Measurements from ENCODE around the gene P2RY8.
"Not testable (repeated sequence)": the region's sequence is repeated elsewhere in the genome, so short reads cannot be mapped to it uniquely, and the experiment has no call there.

The P2RY8 gene

GRCh38 chrX:1545776-1546408 is 8.9 kb upstream of the P2RY8 start:
- no peak for DNase-seq (ENCODE audit: low spot score)

GRCh38 chrX:1542994-1543725 is 6.2 kb upstream of the P2RY8 start:
- DNase-seq (ENCODE audit: low spot score): no peak

- DNase-seq (ENCODE audit: low spot score): not testable (repeated sequence)
Measured at GRCh38 chrX:1539146-1539545, 2.2 kb upstream of the P2RY8 start.

GRCh38 chrX:1537716-1538090 is 718 bp upstream of the P2RY8 start:
- DNase-seq (ENCODE audit: low spot score): not testable (repeated sequence)

GRCh38 chrX:1536712-1537030 is 314 bp downstream of the P2RY8 start:
- no peak for DNase-seq (ENCODE audit: low spot score)

GRCh38 chrX:1535241-1536041 is 1.5 kb downstream of the P2RY8 start:
- no peak for DNase-seq (ENCODE audit: low spot score)

- DNase-seq (ENCODE audit: low spot score): no peak
Measured at GRCh38 chrX:1534301-1535168, 2.5 kb downstream of the P2RY8 start.

- no peak for DNase-seq (ENCODE audit: low spot score)
Measured at GRCh38 chrX:1533058-1533457, 3.9 kb downstream of the P2RY8 start.

- DNase-seq (ENCODE audit: low spot score): no peak
Measured at GRCh38 chrX:1531096-1531890, 5.7 kb downstream of the P2RY8 start.

GRCh38 chrX:1529756-1530155 is 7.2 kb downstream of the P2RY8 start:
- DNase-seq (ENCODE audit: low spot score): no peak

GRCh38 chrX:1529328-1529727 is 7.7 kb downstream of the P2RY8 start:
- DNase-seq (ENCODE audit: low spot score): no peak

GRCh38 chrX:1528884-1529203 is 8.1 kb downstream of the P2RY8 start:
- no peak for DNase-seq (ENCODE audit: low spot score)

GRCh38 chrX:1528186-1528883 is 8.7 kb downstream of the P2RY8 start:
- no peak for DNase-seq (ENCODE audit: low spot score)

GRCh38 chrX:1527457-1527856 is 9.5 kb downstream of the P2RY8 start:
- DNase-seq (ENCODE audit: low spot score): no peak

- no peak for DNase-seq (ENCODE audit: low spot score)
Measured at GRCh38 chrX:1526565-1526964, 10.4 kb downstream of the P2RY8 start.

- DNase-seq (ENCODE audit: low spot score): no peak
Measured at GRCh38 chrX:1525583-1526355, 11.2 kb downstream of the P2RY8 start.

- no peak for DNase-seq (ENCODE audit: low spot score)
Measured at GRCh38 chrX:1524874-1525582, 12.0 kb downstream of the P2RY8 start.

- DNase-seq (ENCODE audit: low spot score): not testable (repeated sequence)
Measured at GRCh38 chrX:1522905-1523304, 14.1 kb downstream of the P2RY8 start.

- DNase-seq (ENCODE audit: low spot score): no peak
Measured at GRCh38 chrX:1521459-1521956, 15.5 kb downstream of the P2RY8 start.
